HUES64 (cell line): ENCODE data around the gene BCL2L2.

ENCODE experiments used
- H3K27ac ChIP-seq: 2 replicates; pipeline ENCODE4 v1.7.0; 2013; ENCODE audit warnings: low read depth, low read length, inconsistent platforms
- H3K27me3 ChIP-seq: 2 replicates; pipeline ENCODE4 v1.6.1; 2013; ENCODE audit warnings: mild to moderate bottlenecking, low read length; ENCODE audit not compliant: insufficient read depth
- H3K36me3 ChIP-seq: 2 replicates; pipeline ENCODE4 v1.6.1; 2013; ENCODE audit warnings: mild to moderate bottlenecking, low read length; ENCODE audit not compliant: insufficient read depth
- H3K4me1 ChIP-seq: 2 replicates; pipeline ENCODE4 v1.6.1; 2013; ENCODE audit warnings: mild to moderate bottlenecking, low read length, moderate library complexity; ENCODE audit not compliant: insufficient read depth
- H3K4me3 ChIP-seq: 2 replicates; pipeline ENCODE4 v1.5.1; 2013; ENCODE audit warnings: mild to moderate bottlenecking, low read length, moderate library complexity
- H3K9ac ChIP-seq: 2 replicates; pipeline ENCODE4 v1.6.1; 2013; ENCODE audit warnings: mild to moderate bottlenecking, low read depth, low read length
- H3K9me3 ChIP-seq: 2 replicates; pipeline ENCODE4 v1.6.1; 2013; ENCODE audit warnings: low read depth, low read length; ENCODE audit not compliant: insufficient read depth
- WGBS: fragments of 150-250, 120-280 bp; methylation state at CpG from one replicate; pipeline ENCODE4 v1.1.7; 2013; ENCODE audit warnings: missing lambda C conversion rate; 5-methylcytosine and 5-hydroxymethylcytosine counted together

The BCL2L2 gene

GRCh38 chr14:23327947-23328744, 21.5 kb downstream of the BCL2L2 start:
- Histone ChIP-seq H3K27me3 (no peaks in the 10 kb centered on the region), H3K27ac (no peak overlapping the region), H3K4me3 (no peak overlapping the region), H3K9me3 (no peaks in the 10 kb centered on the region), H3K36me3 (peaks cover 30% of the 10 kb centered on the region), H3K4me1 (no peaks in the 10 kb centered on the region; the same call in 1 of the 2 replicates), H3K9ac (no peak overlapping the region)
- 58% methylated on average over 4 of the region's 4 CpGs for WGBS

GRCh38 chr14:23335623-23336022, 29.0 kb downstream of the BCL2L2 start:
- no peak overlapping the region for H3K9ac ChIP-seq
- WGBS: 81% methylated on average over 5 of the region's 5 CpGs
- no peak overlapping the region for H3K4me3 ChIP-seq
- no peak overlapping the region for H3K27ac ChIP-seq
- H3K9me3 ChIP-seq: peaks cover 26% of the 10 kb centered on the region
- no peaks in the 10 kb centered on the region for H3K36me3 ChIP-seq
- H3K27me3 ChIP-seq: no peaks in the 10 kb centered on the region; the same call in 1 of the 2 replicates
- H3K4me1 ChIP-seq: no peaks in the 10 kb centered on the region

GRCh38 chr14:23339506-23340268, 33.1 kb downstream of the BCL2L2 start:
- Histone ChIP-seq H3K9ac (no peak overlapping the region), H3K36me3 (no peaks in the 10 kb centered on the region), H3K4me1 (no peaks in the 10 kb centered on the region), H3K9me3 (peaks cover 34% of the 10 kb centered on the region), H3K4me3 (no peak overlapping the region), H3K27ac (no peak overlapping the region), H3K27me3 (no peaks in the 10 kb centered on the region; the same call in 1 of the 2 replicates)
- 74% methylated on average over 1 of the region's 1 CpG for WGBS

- 84% methylated on average over 3 of the region's 3 CpGs for WGBS
Measured at GRCh38 chr14:23344481-23344880, 37.8 kb downstream of the BCL2L2 start.

GRCh38 chr14:23345987-23346692, 39.5 kb downstream of the BCL2L2 start:
- H3K36me3 ChIP-seq: no peaks in the 10 kb centered on the region
- no peak overlapping the region for H3K27ac ChIP-seq
- peaks cover 5% of the 10 kb centered on the region for H3K27me3 ChIP-seq
- peaks cover 3% of the 10 kb centered on the region; the same call in 1 of the 2 replicates for H3K9me3 ChIP-seq
- H3K4me1 ChIP-seq: no peaks in the 10 kb centered on the region
- H3K9ac ChIP-seq: no peak overlapping the region
- 67% methylated on average over 13 of the region's 13 CpGs for WGBS
- H3K4me3 ChIP-seq: no peak overlapping the region

More at GRCh38 chr14:23344481-23344880, 37.8 kb downstream of the BCL2L2 start:
- H3K27me3 ChIP-seq: no peaks in the 10 kb centered on the region
- H3K4me1 ChIP-seq: no peaks in the 10 kb centered on the region
- H3K36me3 ChIP-seq: no peaks in the 10 kb centered on the region
- no peak overlapping the region for H3K4me3 ChIP-seq
- H3K27ac ChIP-seq: no peak overlapping the region
- peaks cover 19% of the 10 kb centered on the region for H3K9me3 ChIP-seq
- no peak overlapping the region for H3K9ac ChIP-seq

- Histone ChIP-seq H3K9ac (no peak overlapping the region), H3K4me1 (no peaks in the 10 kb centered on the region), H3K27me3 (peaks cover 12% of the 10 kb centered on the region), H3K4me3 (no peak overlapping the region), H3K27ac (no peak overlapping the region), H3K36me3 (no peaks in the 10 kb centered on the region), H3K9me3 (no peaks in the 10 kb centered on the region)
- 87% methylated on average over 27 of the region's 27 CpGs for WGBS
Measured at GRCh38 chr14:23346693-23347405, 40.2 kb downstream of the BCL2L2 start.

- no peak overlapping the region for H3K9ac ChIP-seq
- 95% methylated on average over 19 of the region's 19 CpGs for WGBS
- H3K27me3 ChIP-seq: peaks cover 15% of the 10 kb centered on the region
Measured at GRCh38 chr14:23347406-23348296, 41.0 kb downstream of the BCL2L2 start.

GRCh38 chr14:23348297-23348655, 41.6 kb downstream of the BCL2L2 start:
- Histone ChIP-seq H3K4me1 (no peaks in the 10 kb centered on the region), H3K4me3 (no peak overlapping the region), H3K27me3 (peaks cover 16% of the 10 kb centered on the region), H3K9ac (no peak overlapping the region), H3K9me3 (no peaks in the 10 kb centered on the region), H3K27ac (no peak overlapping the region), H3K36me3 (no peaks in the 10 kb centered on the region)
- WGBS: 95% methylated on average over 6 of the region's 6 CpGs

More at GRCh38 chr14:23347406-23348296, 41.0 kb downstream of the BCL2L2 start:
- Histone ChIP-seq H3K36me3 (no peaks in the 10 kb centered on the region), H3K4me3 (no peak overlapping the region), H3K9me3 (no peaks in the 10 kb centered on the region), H3K4me1 (no peaks in the 10 kb centered on the region), H3K27ac (no peak overlapping the region)

- H3K27ac ChIP-seq: no peak overlapping the region
Measured at GRCh38 chr14:23349156-23349845, 42.7 kb downstream of the BCL2L2 start.

More at GRCh38 chr14:23349156-23349845, 42.7 kb downstream of the BCL2L2 start:
- H3K9me3 ChIP-seq: no peaks in the 10 kb centered on the region
- no peak overlapping the region for H3K9ac ChIP-seq
- whole genome bisulfite sequencing: 88% methylated on average over 8 of the region's 8 CpGs
- no peak overlapping the region for H3K4me3 ChIP-seq
- no peaks in the 10 kb centered on the region for H3K4me1 ChIP-seq
- H3K36me3 ChIP-seq: no peaks in the 10 kb centered on the region
- H3K27me3 ChIP-seq: peaks cover 26% of the 10 kb centered on the region
